B cell (primary cell): Measurements from ENCODE around the gene MAD1L1.

Experiments used
- EZH2 ChIP-seq: IDR thresholded peaks from 2 replicates; pipeline ENCODE4 v1.6.1; 2012; ENCODE audit warnings: borderline replicate concordance, low read depth, mild to moderate bottlenecking, moderate library complexity, low read length; ENCODE audit not compliant: insufficient read depth, poor library complexity, severe bottlenecking
- TF ChIP-seq, protein P1 (sequence below): fragments of 200-600 bp; IDR thresholded peaks from one replicate; pipeline ENCODE4 v1.8.0; 2022; ENCODE audit warnings: antibody characterized with exemption, mild to moderate bottlenecking

DNA sequence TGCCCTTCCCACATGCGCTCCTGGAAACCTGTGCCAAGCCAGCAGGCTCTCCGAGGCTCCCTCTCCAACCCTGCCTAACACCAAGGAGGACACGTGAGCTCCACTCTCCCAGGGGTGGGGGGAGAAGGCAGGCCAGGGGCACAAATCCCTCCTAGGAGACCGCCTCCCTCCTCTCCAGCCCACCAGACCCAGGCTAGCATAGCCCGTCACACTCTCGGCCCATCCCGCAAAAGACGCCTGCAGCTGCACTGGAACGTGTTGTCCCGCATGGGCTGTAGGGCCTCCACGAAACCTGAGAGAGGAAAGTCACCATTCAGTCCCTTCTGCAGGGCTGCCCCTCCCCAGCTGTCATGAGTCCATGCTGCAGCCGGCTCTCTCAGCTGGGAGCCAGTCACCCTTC lies 126.3 kb downstream of the MAD1L1 start:
- TF ChIP-seq, protein P1, sequence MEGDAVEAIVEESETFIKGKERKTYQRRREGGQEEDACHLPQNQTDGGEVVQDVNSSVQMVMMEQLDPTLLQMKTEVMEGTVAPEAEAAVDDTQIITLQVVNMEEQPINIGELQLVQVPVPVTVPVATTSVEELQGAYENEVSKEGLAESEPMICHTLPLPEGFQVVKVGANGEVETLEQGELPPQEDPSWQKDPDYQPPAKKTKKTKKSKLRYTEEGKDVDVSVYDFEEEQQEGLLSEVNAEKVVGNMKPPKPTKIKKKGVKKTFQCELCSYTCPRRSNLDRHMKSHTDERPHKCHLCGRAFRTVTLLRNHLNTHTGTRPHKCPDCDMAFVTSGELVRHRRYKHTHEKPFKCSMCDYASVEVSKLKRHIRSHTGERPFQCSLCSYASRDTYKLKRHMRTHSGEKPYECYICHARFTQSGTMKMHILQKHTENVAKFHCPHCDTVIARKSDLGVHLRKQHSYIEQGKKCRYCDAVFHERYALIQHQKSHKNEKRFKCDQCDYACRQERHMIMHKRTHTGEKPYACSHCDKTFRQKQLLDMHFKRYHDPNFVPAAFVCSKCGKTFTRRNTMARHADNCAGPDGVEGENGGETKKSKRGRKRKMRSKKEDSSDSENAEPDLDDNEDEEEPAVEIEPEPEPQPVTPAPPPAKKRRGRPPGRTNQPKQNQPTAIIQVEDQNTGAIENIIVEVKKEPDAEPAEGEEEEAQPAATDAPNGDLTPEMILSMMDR: no peak
- TF ChIP-seq EZH2: no peak
